Subcutaneous abdominal adipose tissue (tissue), 5 donors: Measurements from ENCODE around the gene RPS6KA1.
"Not testable (repeated sequence)": the region's sequence is repeated elsewhere in the genome, so short reads cannot be mapped to it uniquely, and the experiment has no call there.

ENCODE experiments used
- H3K27ac ChIP-seq: one replicate; pipeline ENCODE4 v1.7.0; 2013; ENCODE audit warnings: low read depth, mild to moderate bottlenecking, inconsistent platforms, low read length, moderate library complexity
- H3K27me3 ChIP-seq, 5 donors: one replicate each; pipeline ENCODE4 v1.7.0; 2013; ENCODE audit warnings: low read length in 5 of 5, inconsistent platforms in 1 of 5; ENCODE audit not compliant: control insufficient read depth in 5 of 5, insufficient read depth in 4 of 5
- H3K36me3 ChIP-seq, 5 donors: one replicate each; pipeline ENCODE4 v1.7.0; 2013; ENCODE audit warnings: low read length in 5 of 5; ENCODE audit not compliant: control insufficient read depth in 5 of 5, insufficient read depth in 5 of 5
- H3K4me1 ChIP-seq, 5 donors: one replicate each; pipeline ENCODE4 v1.7.0; 2013; ENCODE audit warnings: low read length in 5 of 5, mild to moderate bottlenecking in 3 of 5, moderate library complexity in 1 of 5; ENCODE audit not compliant: control insufficient read depth in 5 of 5, insufficient read depth in 5 of 5
- H3K4me3 ChIP-seq, 5 donors: one replicate each; pipeline ENCODE4 v1.7.0; 2013; ENCODE audit warnings: low read length in 5 of 5, low read depth in 1 of 5
- H3K9ac ChIP-seq, 5 donors: one replicate each; pipeline ENCODE4 v1.7.0; 2013; ENCODE audit warnings: low read length in 5 of 5, mild to moderate bottlenecking in 4 of 5, moderate library complexity in 3 of 5
- H3K9me3 ChIP-seq, 5 donors: one replicate each; pipeline ENCODE4 v1.7.0; 2013; ENCODE audit warnings: low read length in 5 of 5; ENCODE audit not compliant: control insufficient read depth in 5 of 5
- donor health status: healthy.
- donor health status: healthy.
- donor health status: healthy.
- donor health status: healthy.
- donor health status: healthy.

RPS6KA1 gene

DNA sequence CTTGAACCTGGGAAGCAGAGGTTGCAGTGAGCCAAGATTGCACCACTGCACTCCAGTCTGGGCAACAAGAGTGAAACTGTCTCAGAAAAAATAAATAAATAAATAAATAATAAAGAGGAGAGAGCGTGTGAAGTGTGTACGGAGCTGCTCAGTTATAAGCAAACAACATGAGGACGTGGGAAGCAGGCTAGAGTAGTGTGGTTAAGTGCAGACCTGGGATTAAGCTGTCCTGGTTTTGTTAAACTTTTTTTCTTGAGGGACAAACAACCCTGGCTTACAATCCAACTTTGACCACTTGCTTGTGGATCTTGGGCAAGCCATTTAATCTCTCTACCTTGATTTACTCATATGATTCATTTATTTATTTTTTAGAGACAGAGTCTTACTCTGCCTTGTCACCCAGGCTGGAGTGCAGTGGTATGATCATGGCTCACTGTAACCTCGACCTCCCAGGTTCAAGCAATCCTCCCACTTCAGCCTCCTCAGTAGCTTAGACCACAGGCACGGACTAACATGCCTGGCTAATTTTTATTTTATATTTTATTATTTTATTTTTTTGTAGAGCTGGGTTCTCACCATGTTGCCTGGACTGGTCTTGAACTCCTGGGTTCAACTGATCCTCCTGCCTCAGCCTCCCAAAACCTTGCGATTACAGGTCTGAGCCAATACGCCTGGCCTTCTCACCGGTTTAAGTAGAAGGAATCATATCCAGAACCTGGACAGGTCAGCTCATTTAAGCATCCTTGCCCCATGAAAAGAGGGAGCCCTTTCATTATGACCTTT is 52.7 kb downstream of the RPS6KA1 start:
- H3K27me3 ChIP-seq: peaks cover 0 to 4% (median 3%) of the 10 kb centered on the region in 5 donors

DNA sequence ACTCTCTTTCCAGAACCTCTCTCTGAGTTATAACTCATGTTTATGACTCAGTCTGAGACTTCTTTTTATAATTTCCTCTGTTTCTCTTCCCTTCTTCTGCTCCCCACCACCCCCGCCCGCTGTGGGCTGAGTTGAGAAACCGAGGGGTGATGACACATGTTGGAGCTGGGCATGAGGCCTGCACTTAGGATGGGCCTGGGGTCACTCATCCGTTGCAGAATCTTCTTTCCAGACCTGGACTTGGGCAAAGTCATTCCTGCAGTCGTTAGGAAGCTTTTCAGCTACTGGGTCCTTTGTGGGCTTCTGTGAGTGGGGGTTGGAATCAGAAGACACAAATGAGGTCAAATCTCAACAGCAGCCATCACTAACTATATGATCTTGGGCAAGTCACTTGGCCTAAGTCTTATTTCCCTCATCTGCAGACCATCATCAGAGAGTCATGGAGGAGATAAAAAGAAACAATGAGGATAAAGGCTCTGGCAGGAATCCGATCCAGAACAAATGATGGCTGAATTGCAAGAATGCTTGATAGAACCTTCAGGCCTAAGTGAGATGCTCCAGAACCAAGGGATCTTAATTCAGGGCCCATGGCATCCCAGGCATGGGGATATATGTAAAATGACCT is 53.4 kb downstream of the RPS6KA1 start:
- Histone ChIP-seq H3K4me1 (no peaks in the 10 kb centered on the region), H3K4me3 (no peak overlapping the region), H3K27ac (no peak overlapping the region), H3K27me3 (peaks cover 0 to 4% (median 3%) of the 10 kb centered on the region in 5 donors), H3K9ac (no peak overlapping the region), H3K9me3 (no peaks in the 10 kb centered on the region), H3K36me3 (no peaks in the 10 kb centered on the region)

More for the DNA sequence above, 52.7 kb downstream of the RPS6KA1 start:
- Histone ChIP-seq H3K9ac (no peak overlapping the region), H3K27ac (no peak overlapping the region), H3K9me3 (no peaks in the 10 kb centered on the region), H3K4me1 (no peaks in the 10 kb centered on the region), H3K36me3 (no peaks in the 10 kb centered on the region), H3K4me3 (no peak overlapping the region)

DNA sequence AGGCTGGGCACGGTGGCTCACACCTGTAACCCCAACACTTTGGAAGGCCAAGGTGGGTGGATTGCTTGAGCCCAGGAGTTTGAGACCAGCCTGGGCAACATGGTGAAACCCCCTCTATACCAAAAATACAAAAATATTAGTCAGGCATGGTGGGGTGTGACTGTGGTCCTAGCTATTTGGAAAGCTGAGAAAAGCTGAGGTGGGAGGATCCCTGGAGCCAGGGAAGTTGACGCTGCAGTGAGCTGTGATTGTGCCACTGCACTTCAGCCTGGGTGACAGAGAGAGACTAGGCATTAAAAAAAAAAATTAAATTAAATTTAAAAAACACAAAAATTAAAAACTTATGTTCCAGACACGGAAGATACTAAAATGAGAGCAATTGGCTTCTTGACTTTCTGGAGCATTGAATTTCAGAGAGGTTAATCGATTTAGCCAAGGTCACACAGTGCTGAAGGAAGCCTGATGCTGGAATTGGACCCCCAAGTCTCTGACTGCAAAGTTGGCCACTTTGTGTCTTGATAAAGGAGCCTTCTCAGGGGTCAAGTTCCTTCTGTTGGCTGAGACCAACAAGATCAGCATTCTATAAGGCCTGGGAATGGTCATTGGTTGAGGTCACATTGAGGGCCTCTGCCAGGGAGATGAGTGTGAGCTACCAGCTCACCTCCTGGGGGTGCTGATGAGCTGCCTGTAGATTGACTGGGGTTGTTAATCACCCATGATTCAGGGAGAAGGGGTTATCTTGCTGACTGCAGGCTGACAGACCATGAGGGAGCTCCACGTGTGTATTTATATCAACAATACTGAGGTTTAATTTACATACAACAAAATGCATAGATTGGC is 54.3 kb downstream of the RPS6KA1 start:
- Histone ChIP-seq H3K4me1 (no peaks in the 10 kb centered on the region), H3K36me3 (no peaks in the 10 kb centered on the region), H3K9ac (no peak overlapping the region), H3K4me3 (no peak overlapping the region), H3K27me3 (peaks cover 0 to 4% (median 3%) of the 10 kb centered on the region in 5 donors), H3K27ac (no peak overlapping the region), H3K9me3 (no peaks in the 10 kb centered on the region)

DNA sequence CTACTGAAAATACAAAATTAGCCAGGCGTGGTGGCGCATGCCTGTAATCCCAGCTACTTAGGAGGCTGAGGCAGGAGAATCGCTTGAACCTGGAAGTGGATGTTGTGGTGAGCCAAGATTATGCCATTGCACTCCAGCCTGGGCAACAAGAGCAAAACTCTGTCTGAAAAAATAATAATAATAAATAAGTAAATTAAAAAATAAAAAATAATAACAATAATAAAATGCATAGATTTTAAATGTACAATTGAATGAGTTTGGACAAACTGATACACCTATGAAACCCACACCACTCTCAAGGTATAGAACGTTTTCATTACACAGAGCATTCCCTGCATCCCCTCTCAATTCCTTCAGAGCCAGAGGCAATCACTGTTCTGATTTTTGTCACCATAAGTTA is 55.0 kb downstream of the RPS6KA1 start:
- not testable (repeated sequence) for H3K4me3 ChIP-seq, H3K4me1 ChIP-seq, H3K9ac ChIP-seq, H3K27me3 ChIP-seq, H3K36me3 ChIP-seq, H3K9me3 ChIP-seq, H3K27ac ChIP-seq

DNA sequence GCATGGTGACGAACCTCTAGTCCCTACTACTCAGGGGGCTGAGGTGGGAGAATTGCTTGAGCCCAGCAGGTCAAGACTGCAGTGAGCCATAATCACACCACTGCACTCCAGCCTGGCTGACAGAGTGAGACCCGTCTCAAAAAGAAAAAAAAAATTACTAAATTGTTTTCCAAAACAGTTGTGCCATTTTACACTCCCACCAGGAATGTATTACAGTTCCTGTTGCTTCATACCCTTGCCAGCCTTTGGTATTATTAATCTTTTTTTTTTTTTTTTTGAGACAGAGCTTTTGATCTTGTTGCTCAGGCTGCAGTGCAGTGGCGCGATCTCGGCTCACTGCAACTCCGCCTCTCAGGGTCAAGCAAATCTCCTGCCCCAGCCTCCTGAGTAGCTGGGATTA is 55.9 kb downstream of the RPS6KA1 start:
- Histone ChIP-seq H3K4me3 (no peak overlapping the region), H3K4me1 (no peaks in the 10 kb centered on the region), H3K9me3 (no peaks in the 10 kb centered on the region), H3K36me3 (no peaks in the 10 kb centered on the region), H3K27ac (no peak overlapping the region), H3K27me3 (peaks cover 0 to 3% (median 0%) of the 10 kb centered on the region in 5 donors), H3K9ac (no peak overlapping the region)

DNA sequence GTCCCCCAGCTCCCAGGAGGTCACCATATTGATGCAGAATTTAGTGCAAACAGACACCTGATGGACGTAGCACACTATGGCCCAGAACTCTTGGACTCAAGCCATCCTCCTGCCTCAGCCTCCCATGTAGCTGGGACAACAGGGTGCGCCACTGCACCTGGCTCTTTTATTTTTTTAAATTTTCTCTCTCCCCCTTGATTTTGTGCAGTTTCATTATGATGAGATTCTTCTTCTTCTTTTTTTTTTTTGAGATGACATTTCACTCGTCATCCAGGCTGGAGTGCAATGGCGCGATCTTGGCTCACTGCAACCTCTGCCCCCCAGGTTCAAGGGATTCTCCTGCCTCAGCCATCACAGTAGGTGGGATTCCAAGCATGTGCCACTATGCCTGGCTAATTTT is 63.8 kb downstream of the RPS6KA1 start:
- no peaks in the 10 kb centered on the region for H3K9me3 ChIP-seq
- no peak overlapping the region for H3K27ac ChIP-seq

DNA sequence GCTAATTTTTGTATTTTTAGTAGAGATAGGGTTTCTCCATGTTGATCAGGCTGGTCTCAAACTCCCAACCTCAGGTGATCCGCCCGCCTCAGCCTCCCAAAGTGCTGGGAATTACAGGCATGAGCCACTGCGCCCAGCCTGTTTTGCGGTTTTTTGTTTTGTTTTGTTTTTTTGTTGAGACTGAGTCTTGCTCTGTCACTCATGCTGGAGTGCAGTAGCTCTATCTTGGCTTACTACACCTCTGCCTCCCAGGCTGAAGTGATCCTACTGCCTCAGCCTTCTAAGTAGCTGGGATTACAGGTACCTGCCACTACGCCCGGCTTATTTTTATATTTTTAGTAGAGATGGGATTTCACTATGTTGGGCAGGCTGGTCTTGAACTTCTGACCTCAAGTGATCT is 65.0 kb downstream of the RPS6KA1 start:
- not testable (repeated sequence) for H3K36me3 ChIP-seq, H3K27me3 ChIP-seq, H3K9ac ChIP-seq, H3K9me3 ChIP-seq, H3K4me3 ChIP-seq, H3K27ac ChIP-seq, H3K4me1 ChIP-seq

More for the DNA sequence above, 63.8 kb downstream of the RPS6KA1 start:
- Histone ChIP-seq H3K9ac (no peak overlapping the region), H3K27me3 (no peaks in the 10 kb centered on the region), H3K4me1 (no peaks in the 10 kb centered on the region), H3K36me3 (no peaks in the 10 kb centered on the region), H3K4me3 (no peak overlapping the region)

DNA sequence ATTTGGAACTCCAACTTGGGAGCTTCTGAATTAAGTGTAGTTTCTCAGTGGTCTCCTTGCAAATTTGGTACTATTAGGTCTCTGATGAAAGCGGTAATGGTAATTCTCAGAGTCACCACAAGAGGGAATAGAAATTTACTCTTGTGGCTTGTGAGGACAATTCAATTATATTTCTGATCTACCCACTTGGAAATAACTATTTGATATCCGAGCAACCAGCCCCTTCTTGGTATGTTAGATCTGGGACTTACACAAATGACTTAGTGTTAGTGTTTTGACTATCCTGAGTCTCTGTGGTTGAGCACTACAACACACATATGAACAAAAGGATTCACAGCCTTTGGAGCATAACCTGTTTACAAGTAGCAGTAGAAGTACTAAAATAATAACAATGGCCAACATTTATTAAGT is 68.1 kb downstream of the RPS6KA1 start:
- Histone ChIP-seq H3K27me3 (no peaks in the 10 kb centered on the region), H3K27ac (no peak overlapping the region), H3K36me3 (no peaks in the 10 kb centered on the region), H3K4me3 (no peak overlapping the region), H3K9ac (no peak overlapping the region), H3K9me3 (no peaks in the 10 kb centered on the region), H3K4me1 (peaks cover 2 to 5% (median 3%) of the 10 kb centered on the region in 5 donors)

DNA sequence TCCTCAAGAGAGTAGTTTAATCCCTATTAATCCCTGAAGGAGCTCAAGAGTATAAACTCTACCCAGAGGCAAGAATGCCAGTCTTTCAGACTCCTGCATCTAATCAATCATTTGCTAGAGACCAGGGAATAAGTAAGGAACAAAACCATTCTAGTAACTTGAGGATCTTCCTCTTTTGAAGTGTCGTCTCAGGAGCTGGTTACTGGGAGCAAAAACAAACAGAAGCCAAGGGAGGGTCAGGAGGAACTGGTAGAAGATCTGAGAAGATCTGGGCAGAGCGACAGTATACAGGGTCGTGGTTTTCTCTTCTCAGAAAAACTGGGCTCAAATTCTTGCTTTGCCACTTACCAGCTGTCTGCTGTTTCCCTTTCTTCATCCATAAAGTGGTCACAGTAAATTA is 69.3 kb downstream of the RPS6KA1 start:
- H3K9ac ChIP-seq: no peak overlapping the region
- no peak overlapping the region for H3K4me3 ChIP-seq
- H3K9me3 ChIP-seq: no peaks in the 10 kb centered on the region
- no peaks in the 10 kb centered on the region for H3K27me3 ChIP-seq
- H3K4me1 ChIP-seq: peaks cover 2 to 6% (median 5%) of the 10 kb centered on the region in 5 donors
- H3K36me3 ChIP-seq: no peaks in the 10 kb centered on the region
- no peak overlapping the region for H3K27ac ChIP-seq
